Measurements from ENCODE around the gene SLC35G6. TPM values are rescaled to one million over a fixed set of nuclear protein-coding genes. Genes with fewer than 3 reads are reported as not detected.
A peak's percentile ranks its signal among the peaks of the same experiment; 100 is the strongest.
"Not testable (repeated sequence)": the region's sequence is repeated elsewhere in the genome, so short reads cannot be mapped to it uniquely, and the experiment has no call there.

The SLC35G6 gene
- total RNA-seq, result not detected

DNA sequence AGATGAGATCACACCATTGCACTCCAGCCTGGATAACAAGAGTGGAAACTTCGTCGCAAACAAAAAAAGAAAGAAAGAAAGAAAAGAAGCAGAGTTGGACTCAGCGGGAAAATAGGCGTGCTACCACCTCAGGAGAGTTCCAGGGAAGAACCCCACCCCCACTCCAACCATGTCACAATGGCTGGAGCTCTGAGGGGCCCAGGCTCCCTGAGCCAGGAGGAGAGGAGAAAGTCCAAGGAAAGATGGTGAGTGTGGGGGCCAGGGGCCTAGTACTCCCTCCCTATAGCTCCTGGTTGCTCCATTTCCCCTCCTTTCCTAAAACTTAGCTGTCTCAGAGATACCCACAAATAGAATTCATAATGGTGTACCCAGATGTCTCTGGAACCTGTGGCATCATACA, at the start of gene SLC35G6:
TSS of gene SLC35G6 (plus strand) at position 172 of the 400 bp plus-strand sequence. CDS start at position 243, 71 bp downstream.
- not testable (repeated sequence) for ATAC-seq

DNA sequence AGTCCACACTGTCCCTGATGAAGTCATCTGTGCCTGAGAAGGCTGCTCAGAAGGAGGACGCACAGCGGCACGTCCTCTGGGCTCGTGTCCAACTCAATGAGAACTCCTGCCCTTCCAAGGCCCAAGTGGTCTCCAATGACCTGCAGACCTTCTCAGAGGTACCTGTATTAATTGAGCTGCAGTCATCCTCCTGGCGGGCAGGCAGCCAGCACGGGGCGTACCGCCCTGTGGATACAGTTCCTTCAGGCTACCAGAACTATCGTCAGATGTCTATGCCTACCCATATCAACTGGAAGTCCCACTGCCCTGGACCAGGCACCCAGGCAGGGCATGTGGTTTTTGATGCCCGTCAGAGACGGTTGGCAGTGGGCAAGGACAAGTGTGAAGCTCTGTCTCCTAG, 49.0 kb upstream of the SLC35G6 start:
- ATAC-seq, result no peak

DNA sequence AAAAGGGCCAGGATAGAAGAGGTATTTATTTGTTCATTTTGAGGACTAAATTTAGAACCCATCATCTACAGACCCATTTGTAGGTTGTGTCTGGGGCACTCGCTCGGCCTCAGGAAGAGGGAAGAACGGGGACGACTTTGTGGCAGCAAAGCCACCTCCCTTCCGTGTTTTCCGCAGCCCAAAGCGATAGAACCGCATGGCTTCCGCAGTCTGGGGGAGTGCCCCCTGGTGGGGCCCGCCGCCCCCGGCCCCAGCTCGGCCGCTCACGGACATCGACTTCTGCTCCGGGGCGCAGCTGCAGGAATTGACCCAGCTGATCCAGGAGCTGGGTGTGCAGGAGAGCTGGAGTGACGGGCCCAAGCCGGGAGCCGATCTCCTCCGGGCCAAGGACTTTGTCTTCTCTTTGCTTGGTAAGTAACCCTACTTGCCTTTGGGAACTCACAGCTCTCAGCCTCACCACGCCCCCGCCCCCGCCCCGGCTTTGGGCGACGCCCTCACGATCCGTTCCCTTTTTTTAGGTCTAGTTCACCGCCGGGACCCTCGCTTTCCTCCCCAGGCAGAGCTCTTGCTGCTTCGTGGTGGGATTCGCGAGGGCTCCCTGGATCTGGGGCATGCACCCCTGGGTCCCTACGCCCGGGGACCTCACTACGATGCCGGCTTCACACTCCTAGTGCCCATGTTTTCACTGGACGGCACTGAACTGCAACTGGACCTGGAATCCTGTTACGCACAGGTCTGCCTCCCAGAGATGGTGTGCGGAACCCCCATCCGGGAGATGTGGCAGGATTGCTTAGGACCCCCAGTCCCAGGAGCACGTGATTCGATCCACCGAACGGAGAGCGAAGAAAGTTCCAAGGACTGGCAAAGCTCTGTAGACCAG, 45.3 kb upstream of the SLC35G6 start:
- ATAC-seq, result peak; percentile 32

GRCh38 chr17:7436556-7437368, 44.5 kb upstream of the SLC35G6 start:
- ATAC-seq, result peak; percentile 73

GRCh38 chr17:7437369-7437863, 43.8 kb upstream of the SLC35G6 start:
- no peak for ATAC-seq

GRCh38 chr17:7437950-7438614, 43.2 kb upstream of the SLC35G6 start:
- peak; percentile 3 for ATAC-seq

GRCh38 chr17:7438656-7439460, 42.4 kb upstream of the SLC35G6 start:
- ATAC-seq, result no peak

DNA sequence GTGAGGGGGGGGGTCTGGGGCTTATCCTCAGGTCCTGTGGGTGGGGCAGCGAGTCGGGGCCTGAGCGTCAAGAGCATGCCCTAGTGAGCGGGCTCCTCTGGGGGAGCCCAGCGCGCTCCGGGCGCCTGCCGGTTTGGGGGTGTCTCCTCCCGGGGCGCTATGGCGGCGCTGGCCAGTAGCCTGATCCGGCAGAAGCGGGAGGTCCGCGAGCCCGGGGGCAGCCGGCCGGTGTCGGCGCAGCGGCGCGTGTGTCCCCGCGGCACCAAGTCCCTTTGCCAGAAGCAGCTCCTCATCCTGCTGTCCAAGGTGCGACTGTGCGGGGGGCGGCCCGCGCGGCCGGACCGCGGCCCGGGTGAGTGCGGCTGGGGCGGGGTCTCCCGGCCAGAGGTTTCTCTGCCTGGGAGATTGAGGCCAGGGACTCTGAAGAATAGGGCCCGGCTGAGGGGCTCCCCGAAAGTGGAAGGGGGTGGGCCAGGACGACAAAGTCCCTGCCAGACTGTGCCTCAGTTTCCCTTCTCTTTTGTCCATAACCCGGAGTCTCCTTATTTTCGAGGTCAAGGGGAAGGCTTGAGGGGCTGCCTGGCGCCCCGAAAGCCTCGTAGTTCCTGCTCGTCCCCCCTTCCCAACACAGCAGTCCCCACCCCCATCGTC, 41.7 kb upstream of the SLC35G6 start, which contains the start of gene FGF11:
TSS of gene FGF11 (plus strand) at position 51 of the 651 bp plus-strand sequence. CDS start at position 160, 109 bp downstream.
- no peak for ATAC-seq

GRCh38 chr17:7440113-7440833, 41.0 kb upstream of the SLC35G6 start:
- ATAC-seq, result no peak

- no peak for ATAC-seq
Observed at GRCh38 chr17:7440834-7441195, 40.4 kb upstream of the SLC35G6 start.

DNA sequence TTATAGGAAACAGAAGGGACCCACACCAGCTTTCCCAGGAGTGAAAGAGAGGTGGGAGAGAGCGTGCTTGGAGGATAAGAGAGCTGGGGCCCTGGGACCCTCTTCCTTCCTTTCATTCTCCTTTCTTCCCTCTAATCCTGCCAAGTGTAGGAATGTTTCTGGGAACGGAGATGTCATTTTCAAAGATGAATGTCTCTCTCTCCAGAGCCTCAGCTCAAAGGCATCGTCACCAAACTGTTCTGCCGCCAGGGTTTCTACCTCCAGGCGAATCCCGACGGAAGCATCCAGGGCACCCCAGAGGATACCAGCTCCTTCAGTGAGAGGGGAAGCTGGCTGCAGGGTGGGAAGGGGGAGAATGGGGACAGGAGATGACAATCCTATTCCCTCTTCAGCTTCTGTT, 40.0 kb upstream of the SLC35G6 start:
- no peak for ATAC-seq

GRCh38 chr17:7442142-7442541, 39.1 kb upstream of the SLC35G6 start:
- ATAC-seq, result no peak

DNA sequence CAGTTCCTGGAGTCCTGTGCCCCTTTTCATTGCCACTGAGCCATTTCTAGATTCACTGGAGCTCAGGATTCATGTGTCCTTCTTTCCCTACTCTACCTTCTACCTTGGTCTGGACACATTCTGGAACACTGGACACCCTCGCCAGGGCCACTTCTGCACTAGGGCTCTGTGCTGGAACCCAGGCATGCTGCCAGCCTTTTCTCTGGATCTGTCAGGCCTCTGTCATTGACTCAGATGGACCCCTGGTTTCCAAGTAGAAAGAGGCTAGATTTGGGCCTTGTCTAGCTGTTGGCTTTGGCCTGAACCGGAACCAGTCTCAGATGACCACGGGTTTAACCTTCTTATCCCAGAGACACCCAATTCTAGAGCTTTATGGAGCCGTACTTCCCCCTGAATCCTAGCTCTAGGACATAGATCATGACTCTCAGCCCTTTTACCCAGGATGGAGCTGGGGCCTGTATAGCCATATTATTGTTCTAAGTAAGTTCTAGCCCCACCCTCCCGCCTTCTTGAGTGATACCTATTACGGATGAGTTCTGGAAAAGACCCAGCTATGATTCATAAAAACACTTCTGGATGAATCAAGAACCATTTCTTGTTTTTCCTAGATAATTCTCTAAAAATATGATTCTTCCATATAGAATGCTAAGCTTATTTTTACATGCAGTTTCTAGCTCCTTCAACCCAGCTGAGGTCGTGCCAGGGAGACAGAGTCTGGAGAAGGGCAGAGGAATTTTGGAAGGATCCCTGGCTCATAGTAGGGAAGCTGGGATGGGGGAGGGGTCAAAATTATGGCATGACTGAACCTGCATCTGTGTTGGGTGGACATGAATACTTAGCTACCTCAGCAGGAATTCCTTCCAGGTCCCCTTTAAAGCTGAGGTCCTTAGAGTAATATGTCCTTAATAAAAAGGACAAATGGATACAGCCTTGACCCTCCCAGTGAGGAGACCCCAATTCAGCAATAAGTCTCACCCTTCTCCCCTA, 37.5 kb upstream of the SLC35G6 start:
- ATAC-seq, result peak; percentile 41

DNA sequence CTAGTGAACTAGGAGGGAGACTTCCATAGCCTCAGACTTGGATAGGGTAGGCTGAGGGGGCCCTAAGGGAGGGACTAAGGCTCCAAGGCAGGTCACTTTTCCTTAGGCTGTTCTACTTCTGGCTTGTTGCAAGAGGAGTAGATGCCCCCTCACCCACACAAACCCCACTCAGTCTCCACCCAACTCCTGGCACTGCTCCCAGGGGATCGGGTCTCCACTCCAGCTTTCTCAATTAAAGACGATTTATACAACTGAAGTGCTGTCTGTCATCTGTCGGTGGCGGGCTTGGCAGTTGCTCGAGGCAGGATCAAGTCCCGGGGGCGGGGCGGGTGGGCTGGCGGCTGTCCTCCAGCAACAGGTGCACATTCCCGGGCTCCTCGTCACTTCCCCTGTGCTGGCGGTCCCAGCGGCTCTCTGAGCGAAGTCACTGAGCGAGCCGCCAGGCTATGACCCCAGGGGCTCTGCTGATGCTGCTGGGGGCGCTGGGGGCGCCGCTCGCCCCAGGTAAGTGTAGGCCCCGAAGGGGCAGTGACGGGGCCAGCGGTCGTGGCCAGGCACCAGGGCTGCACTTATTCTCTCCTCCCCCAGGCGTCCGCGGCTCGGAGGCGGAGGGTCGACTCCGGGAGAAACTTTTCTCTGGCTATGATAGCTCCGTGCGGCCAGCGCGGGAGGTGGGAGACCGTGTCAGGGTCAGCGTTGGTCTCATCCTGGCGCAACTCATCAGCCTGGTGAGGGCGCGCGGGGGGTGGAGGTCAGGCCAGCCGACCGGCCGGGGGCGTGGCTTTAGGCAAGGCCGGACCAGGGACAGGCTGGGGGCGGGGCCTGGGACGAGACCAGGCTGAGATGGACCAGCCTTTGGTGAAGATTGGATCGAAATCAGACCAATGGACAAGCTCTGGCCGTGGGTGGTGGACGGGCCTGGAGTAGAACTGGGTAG, 36.3 kb upstream of the SLC35G6 start, which contains the start of gene CHRNB1:
TSS of gene CHRNB1 (plus strand) at position 380 of the 937 bp plus-strand sequence. CDS start at position 447, 67 bp downstream.
- peak; percentile 19 for ATAC-seq

DNA sequence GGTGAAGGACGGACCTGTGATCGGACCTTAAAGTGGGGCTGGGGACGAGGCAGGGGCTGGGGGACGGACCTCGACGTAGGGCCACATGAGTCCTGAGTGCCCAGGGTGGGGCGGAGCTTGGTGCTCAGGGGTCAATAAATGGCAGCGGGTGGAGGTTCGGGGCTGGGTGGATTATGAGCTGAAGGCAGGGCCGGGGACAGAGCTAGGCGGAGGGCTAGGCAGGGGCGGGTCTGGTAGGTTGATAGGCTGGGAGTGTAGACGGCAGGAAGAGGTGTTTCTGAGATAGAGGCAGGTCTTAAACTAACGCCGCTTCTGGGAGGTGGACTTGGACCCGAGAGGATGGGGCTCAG, 35.7 kb upstream of the SLC35G6 start:
- ATAC-seq, result peak; percentile 30

DNA sequence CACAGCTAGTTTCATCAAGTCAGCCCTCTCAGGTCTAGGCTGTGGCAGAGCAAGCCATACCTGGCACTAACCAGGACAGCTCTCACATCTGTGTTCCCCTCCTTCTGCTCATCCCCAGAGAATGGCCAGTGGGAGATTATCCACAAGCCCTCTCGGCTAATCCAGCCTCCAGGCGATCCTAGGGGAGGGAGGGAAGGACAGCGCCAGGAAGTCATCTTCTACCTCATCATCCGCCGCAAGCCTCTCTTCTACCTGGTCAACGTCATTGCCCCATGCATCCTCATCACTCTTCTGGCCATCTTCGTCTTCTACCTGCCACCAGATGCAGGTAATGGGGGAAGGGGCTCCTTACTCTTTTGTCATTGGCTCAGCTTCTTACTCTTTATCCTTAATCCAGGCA, 32.8 kb upstream of the SLC35G6 start:
- no peak for ATAC-seq

GRCh38 chr17:7459961-7460545, 21.2 kb upstream of the SLC35G6 start:
- no peak for ATAC-seq
